ENCODE data around the gene APOL1. TPM values are rescaled to one million over a fixed set of nuclear protein-coding genes. Genes with fewer than 3 reads are reported as not detected.
"Not testable (repeated sequence)": the region's sequence is repeated elsewhere in the genome, so short reads cannot be mapped to it uniquely, and the experiment has no call there.

APOL1 gene
- total RNA-seq, 1 donor from 2014 or later, result 2.3 TPM

GRCh38 chr22:36267896-36268485 is 15.1 kb downstream of the APOL1 start:
- Histone ChIP-seq H3K36me3 (ENCODE audit: control insufficient read depth, insufficient read depth, low read length) (no peaks in the 10 kb centered on the region), H3K27me3 (ENCODE audit: control insufficient read depth, insufficient read depth, low read length) (no peaks in the 10 kb centered on the region), H3K4me3 (ENCODE audit: low read depth, low read length) (no peak overlapping the region)
- no peak for TF ChIP-seq CTCF (IDR thresholded peaks at IDR 0.05; ENCODE audit: insufficient read depth, low read length, poor library complexity, severe bottlenecking)
- no peak for DNase-seq (ENCODE audit: low read depth)

- not testable (repeated sequence) for H3K4me3 ChIP-seq (ENCODE audit: low read depth, low read length); H3K27me3 ChIP-seq (ENCODE audit: control insufficient read depth, insufficient read depth, low read length); DNase-seq (ENCODE audit: low read depth); H3K36me3 ChIP-seq (ENCODE audit: control insufficient read depth, insufficient read depth, low read length)
These were observed 18.3 kb downstream of the APOL1 start for GRCh38 chr22:36271231-36271630.

GRCh38 chr22:36271951-36272350 is 19.0 kb downstream of the APOL1 start:
- not testable (repeated sequence) for H3K27me3 ChIP-seq (ENCODE audit: control insufficient read depth, insufficient read depth, low read length); H3K4me3 ChIP-seq (ENCODE audit: low read depth, low read length); H3K36me3 ChIP-seq (ENCODE audit: control insufficient read depth, insufficient read depth, low read length); DNase-seq (ENCODE audit: low read depth)

- Histone ChIP-seq H3K4me3 (ENCODE audit: low read depth, low read length) (no peak overlapping the region), H3K27me3 (ENCODE audit: control insufficient read depth, insufficient read depth, low read length) (no peaks in the 10 kb centered on the region), H3K36me3 (ENCODE audit: control insufficient read depth, insufficient read depth, low read length) (no peaks in the 10 kb centered on the region)
- no peak for TF ChIP-seq CTCF (IDR thresholded peaks at IDR 0.05; ENCODE audit: insufficient read depth, low read length, poor library complexity, severe bottlenecking)
- no peak for DNase-seq (ENCODE audit: low read depth)
These were observed 21.6 kb downstream of the APOL1 start for GRCh38 chr22:36274531-36274930.

GRCh38 chr22:36277482-36278291 is 24.8 kb downstream of the APOL1 start:
- Histone ChIP-seq H3K4me3 (ENCODE audit: low read depth, low read length) (no peak overlapping the region), H3K36me3 (ENCODE audit: control insufficient read depth, insufficient read depth, low read length) (peaks cover 3% of the 10 kb centered on the region), H3K27me3 (ENCODE audit: control insufficient read depth, insufficient read depth, low read length) (no peaks in the 10 kb centered on the region)
- DNase-seq (ENCODE audit: low read depth), result no peak
- peak; percentile 79 for TF ChIP-seq CTCF (IDR thresholded peaks at IDR 0.05; ENCODE audit: insufficient read depth, low read length, poor library complexity, severe bottlenecking)

- no peak for DNase-seq (ENCODE audit: low read depth)
- Histone ChIP-seq H3K27me3 (ENCODE audit: control insufficient read depth, insufficient read depth, low read length) (no peaks in the 10 kb centered on the region), H3K4me3 (ENCODE audit: low read depth, low read length) (no peak overlapping the region), H3K36me3 (ENCODE audit: control insufficient read depth, insufficient read depth, low read length) (peaks cover 6% of the 10 kb centered on the region)
- no peak for TF ChIP-seq CTCF (IDR thresholded peaks at IDR 0.05; ENCODE audit: insufficient read depth, low read length, poor library complexity, severe bottlenecking)
These were observed 26.3 kb downstream of the APOL1 start for GRCh38 chr22:36279219-36279666.

All from kidney epithelial cell (primary cell).